Right renal cortex interstitium (tissue), 3 donors: ENCODE data around the gene WDSUB1. TPM values are rescaled to one million over a fixed set of nuclear protein-coding genes. Genes with fewer than 3 reads are reported as not detected.
A peak's percentile ranks its signal among the peaks of the same experiment; 100 is the strongest.

ENCODE experiments used
- DNase-seq, 3 donors: peaks; one replicate each; pipeline ENCODE4 v3.0.0-alpha.2; 2013; ENCODE audit warnings: low read depth in 3 of 3, low spot score in 2 of 3
- polyA plus RNA-seq, 3 donors: library from polyadenylated mRNA; unstranded; fragments of 120-200 nt; gene quantifications; one replicate each; pipeline ENCODE4 v1.2.1, GENCODE V29; 2013; ENCODE audit not compliant: insufficient read length in 3 of 3

The WDSUB1 gene
- polyA plus RNA-seq, 3 donors: 26.6 to 32.9 (median 32.7) TPM

- DNase-seq: no peak
Measured at GRCh38 chr2:159270744-159271379, 15.6 kb downstream of the WDSUB1 start.

GRCh38 chr2:159267921-159268320 lies 18.6 kb downstream of the WDSUB1 start:
- no peak for DNase-seq

- no peak for DNase-seq
Measured at GRCh38 chr2:159266554-159266953, 19.9 kb downstream of the WDSUB1 start.

GRCh38 chr2:159265171-159265576 lies 21.3 kb downstream of the WDSUB1 start:
- DNase-seq: no peak

- DNase-seq: no peak
Measured at GRCh38 chr2:159262904-159263303, 23.6 kb downstream of the WDSUB1 start.

GRCh38 chr2:159262226-159262625 lies 24.3 kb downstream of the WDSUB1 start:
- no peak for DNase-seq

- no peak for DNase-seq
Measured at GRCh38 chr2:159256159-159256558, 30.3 kb downstream of the WDSUB1 start.

GRCh38 chr2:159252905-159253304 lies 33.6 kb downstream of the WDSUB1 start:
- no peak for DNase-seq

GRCh38 chr2:159251296-159252173 lies 35.0 kb downstream of the WDSUB1 start:
- DNase-seq: no peak

- peak; percentile 54 to 71 (median 57) for DNase-seq
Measured at GRCh38 chr2:159249990-159250715, 36.4 kb downstream of the WDSUB1 start.

GRCh38 chr2:159246325-159246988 lies 40.0 kb downstream of the WDSUB1 start:
- DNase-seq: no peak

- no peak for DNase-seq
Measured at GRCh38 chr2:159243529-159243928, 43.0 kb downstream of the WDSUB1 start.

- DNase-seq: no peak
Measured at GRCh38 chr2:159234868-159235267, 51.6 kb downstream of the WDSUB1 start.

- DNase-seq: no peak
Measured at GRCh38 chr2:159232456-159233170, 53.9 kb downstream of the WDSUB1 start.

- DNase-seq: no peak
Measured at GRCh38 chr2:159230145-159230877, 56.2 kb downstream of the WDSUB1 start.

- no peak for DNase-seq
Measured at GRCh38 chr2:159229476-159230144, 56.9 kb downstream of the WDSUB1 start.

GRCh38 chr2:159228081-159228581 lies 58.4 kb downstream of the WDSUB1 start:
- no peak for DNase-seq

GRCh38 chr2:159227467-159227866 lies 59.0 kb downstream of the WDSUB1 start:
- no peak for DNase-seq
